GM18526 (cell line): Measurements from ENCODE around the gene WARS2.

ENCODE experiments used
- POLR2A ChIP-seq: IDR thresholded peaks from 3 replicates; pipeline ENCODE4 v1.6.1; 2011; ENCODE audit not compliant: insufficient read length; ENCODE audit errors: extremely low read depth

The WARS2 gene

GRCh38 chr1:119101563-119101962 is 38.9 kb downstream of the WARS2 start:
- TF ChIP-seq POLR2A = no peak

DNA sequence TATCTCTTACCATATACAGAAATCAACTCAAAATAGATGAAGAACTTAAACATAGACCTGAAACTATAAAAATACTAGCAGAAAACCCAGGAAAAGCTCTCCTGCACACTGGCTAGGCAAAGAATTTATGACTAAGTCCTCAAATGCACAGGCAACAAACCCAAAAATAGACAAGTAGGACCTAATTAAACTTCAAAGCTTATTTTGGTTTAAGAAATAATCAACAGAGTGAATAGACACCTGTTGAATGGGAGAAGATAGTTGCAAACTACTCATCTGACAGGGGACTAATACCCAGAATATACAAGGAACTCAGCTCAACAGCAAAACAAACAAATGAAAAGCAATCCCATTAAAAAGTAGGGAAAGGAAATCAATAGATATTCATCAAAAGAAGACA is 40.7 kb downstream of the WARS2 start:
- TF ChIP-seq POLR2A = no peak

GRCh38 chr1:119097380-119097779 is 43.1 kb downstream of the WARS2 start:
- no peak for TF ChIP-seq POLR2A

DNA sequence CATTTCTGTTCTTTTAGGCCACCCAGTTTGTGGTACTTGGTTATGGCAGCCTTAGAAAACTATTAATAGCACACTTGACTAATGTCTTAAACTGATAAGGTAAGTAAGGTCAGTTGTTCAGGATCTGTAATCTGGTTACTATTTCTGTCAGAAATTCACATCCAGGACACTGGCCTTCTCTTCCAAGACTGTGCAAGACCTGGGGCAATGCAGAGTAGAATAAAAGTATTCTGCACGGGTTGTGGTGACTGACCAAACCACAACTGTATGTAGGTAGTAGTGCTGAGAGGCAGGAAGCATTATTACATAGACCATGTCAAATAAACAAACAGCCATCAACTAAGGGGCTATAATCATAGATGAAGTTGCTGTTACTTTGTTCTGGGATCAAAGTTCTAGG is 46.7 kb downstream of the WARS2 start:
- no peak for TF ChIP-seq POLR2A

GRCh38 chr1:119091618-119092017 is 48.8 kb downstream of the WARS2 start:
- no peak for TF ChIP-seq POLR2A

GRCh38 chr1:119090250-119090649 is 50.2 kb downstream of the WARS2 start:
- TF ChIP-seq POLR2A = no peak

DNA sequence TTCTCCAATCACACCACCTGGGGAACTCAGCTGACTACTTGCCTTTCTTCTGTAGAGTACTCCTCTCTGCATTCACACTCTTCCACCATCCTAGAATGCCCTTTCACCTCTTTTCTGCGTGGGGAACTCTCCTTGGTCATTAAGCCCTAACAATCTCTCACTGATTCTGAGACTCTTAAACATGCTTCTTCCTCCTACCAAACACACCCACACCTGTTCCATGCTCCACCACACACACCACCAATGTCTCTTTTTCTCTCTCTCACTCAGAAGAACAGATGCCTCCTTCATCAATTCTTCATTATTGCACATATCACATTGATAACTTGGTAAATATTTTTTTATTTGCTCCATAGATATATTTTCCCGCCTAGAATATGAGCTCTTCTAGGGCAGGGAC is 53.6 kb downstream of the WARS2 start:
- no peak for TF ChIP-seq POLR2A

GRCh38 chr1:119084798-119085197 is 55.7 kb downstream of the WARS2 start:
- TF ChIP-seq POLR2A = no peak

- no peak for TF ChIP-seq POLR2A
Observed at GRCh38 chr1:119083980-119084379, 56.5 kb downstream of the WARS2 start.

DNA sequence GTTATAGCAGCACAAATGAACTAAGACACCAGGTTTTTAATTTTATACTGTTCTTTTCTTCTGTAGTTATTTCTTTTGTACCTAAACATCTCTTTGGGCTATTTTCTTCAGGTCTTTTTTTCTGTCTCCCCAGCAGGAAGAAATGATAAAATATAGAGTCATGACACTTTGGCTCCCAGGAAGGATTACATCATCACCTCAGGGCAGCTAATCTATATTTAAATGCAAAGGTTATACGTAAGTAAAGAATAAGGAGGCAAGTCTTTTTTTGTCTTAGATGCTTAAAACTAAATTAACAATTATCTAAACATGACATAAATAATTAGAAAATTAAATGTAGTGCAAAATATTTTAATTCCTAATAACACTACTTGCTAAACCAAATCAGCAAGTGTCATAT is 57.0 kb downstream of the WARS2 start:
- TF ChIP-seq POLR2A = no peak

GRCh38 chr1:119081700-119082099 is 58.8 kb downstream of the WARS2 start:
- no peak for TF ChIP-seq POLR2A

GRCh38 chr1:119081267-119081666 is 59.2 kb downstream of the WARS2 start:
- no peak for TF ChIP-seq POLR2A

DNA sequence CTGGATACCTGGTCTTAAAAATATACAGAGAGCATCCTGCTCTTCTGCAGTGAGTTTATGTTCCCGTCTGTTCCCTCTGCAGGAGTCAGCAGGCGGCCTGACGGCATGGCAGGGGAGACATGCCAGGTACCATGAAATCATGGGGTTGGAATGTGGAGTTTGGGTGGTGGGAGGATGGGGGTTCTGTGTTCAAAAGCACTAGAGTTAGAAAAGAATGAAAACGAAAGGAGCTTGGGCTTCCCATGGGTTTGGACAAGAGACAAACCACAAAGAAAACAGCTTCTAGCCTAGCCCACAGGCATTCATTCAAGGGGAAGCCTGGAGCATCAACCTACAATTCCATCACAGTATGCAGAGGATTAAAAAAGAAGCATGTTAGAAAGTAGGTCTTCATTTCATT is 59.9 kb downstream of the WARS2 start:
- TF ChIP-seq POLR2A = no peak

GRCh38 chr1:119079881-119080280 is 60.6 kb downstream of the WARS2 start:
- TF ChIP-seq POLR2A = no peak

DNA sequence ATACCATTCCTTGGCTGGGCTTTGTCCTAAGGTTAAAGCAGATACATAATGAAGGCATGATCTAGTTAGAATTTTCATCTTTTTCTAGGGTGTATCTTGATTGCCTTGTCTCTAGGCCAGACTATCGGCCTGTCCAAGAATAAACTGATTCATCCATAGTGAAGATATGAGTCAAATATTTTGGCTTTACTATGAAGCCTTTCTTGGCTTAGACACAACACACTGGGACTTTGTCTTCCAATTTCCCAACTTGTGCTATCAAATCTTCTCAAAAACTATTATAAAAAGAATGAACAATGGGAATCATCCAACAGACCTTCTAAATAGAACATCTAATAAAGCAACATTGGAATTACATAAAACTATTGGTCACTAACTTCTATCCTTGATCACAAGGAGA is 64.8 kb downstream of the WARS2 start:
- no peak for TF ChIP-seq POLR2A

DNA sequence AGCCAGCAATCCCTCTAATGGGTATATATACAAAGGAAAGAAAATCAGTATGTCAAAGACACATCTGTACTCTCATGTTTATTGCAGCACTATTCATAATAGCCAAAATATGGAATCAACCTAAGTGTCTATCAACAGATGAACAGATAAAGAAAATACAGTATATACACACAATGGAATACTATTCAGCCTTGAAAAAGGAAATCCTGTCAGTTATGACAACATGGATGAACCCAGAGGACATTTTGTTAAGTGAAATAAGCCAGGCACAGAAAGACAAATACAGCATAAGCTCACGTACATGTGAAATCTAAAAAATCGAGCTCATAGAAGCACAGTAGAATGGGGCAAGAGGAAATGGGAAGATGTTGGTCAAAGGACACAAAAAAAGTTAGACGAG is 69.1 kb downstream of the WARS2 start:
- TF ChIP-seq POLR2A = no peak

DNA sequence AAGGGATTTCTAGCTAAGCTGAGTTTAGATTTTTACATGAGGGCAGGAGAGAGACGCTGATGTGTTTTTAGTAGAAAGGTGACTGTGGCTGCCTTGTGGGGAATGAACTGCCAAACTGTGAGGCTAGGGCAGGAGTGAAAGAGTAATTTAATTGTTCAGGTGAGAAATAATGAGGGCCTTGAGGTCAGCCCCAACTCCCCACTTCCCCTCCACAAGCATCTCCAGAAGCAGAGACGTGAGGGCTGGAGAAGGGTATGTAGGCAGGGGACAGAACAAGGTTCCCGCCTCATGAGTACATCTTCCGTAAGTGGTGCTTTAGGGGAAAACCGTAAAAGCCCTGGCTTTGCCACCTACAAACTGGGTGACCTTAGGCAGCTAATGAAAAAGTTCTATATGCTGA is 70.8 kb downstream of the WARS2 start:
- no peak for TF ChIP-seq POLR2A

GRCh38 chr1:119068427-119068826 is 72.0 kb downstream of the WARS2 start:
- TF ChIP-seq POLR2A = no peak
